HG03196 (cell line): ENCODE measurements around the gene SPG21.

Experiments used
- ATAC-seq: cut with Tn5 transposase; IDR thresholded peaks from one replicate; pipeline ENCODE4 v1.9.1; 2021; ENCODE audit not compliant: unreplicated experiment

Gene SPG21

DNA sequence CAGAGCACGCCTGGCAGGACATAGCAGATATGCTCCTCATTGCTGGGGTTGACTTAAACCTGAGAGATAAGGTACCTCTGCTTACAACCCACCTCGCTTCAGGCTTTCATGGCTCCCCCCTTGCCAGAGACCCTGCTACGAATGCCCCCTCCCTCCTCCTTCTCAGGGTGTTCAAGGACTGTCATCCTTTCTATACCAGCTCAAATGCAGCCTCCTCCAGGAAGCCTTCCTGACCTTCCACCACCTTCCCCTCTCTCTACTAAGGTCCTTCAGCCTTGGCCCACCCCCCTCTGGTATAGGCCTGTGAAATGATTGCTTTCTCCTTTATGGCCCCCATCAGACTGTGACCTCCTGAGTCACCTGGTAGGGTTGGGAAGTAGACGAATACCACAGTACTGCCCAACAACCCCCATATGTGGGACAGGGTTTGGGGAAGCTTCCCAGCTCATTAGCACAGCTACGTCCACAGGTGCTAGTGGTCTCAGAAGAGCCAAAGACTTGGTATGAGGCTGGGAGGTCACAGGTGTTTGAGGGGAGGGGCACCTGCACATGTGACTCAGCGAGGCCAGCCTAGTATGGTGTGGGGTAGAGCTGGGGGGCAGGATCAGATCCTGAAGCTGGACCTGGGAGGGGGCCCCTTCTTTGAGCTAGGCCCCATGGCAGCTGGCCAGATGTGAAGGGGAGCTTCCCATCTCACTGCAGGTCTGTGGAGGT, 46.0 kb downstream of the SPG21 start:
- no peak for ATAC-seq

DNA sequence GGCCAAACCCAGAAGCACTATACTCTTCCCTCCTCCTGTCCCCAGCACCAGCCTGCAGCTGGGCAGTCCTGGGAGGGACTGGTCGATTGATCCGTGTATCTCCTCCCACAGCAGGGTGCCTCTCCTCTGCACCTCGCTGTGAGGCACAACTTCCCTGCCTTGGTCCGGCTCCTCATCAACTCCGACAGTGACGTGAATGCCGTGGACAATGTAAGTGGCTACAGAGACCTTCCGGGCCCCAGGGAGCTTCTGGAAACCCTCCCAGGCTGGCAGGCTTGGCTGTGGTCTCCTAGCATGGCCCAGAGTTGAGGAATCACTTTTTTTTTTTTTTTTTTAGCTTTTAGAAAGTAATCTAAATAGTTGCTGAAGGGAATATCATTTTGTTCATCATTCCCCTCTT, 47.4 kb downstream of the SPG21 start:
- ATAC-seq: no peak

DNA sequence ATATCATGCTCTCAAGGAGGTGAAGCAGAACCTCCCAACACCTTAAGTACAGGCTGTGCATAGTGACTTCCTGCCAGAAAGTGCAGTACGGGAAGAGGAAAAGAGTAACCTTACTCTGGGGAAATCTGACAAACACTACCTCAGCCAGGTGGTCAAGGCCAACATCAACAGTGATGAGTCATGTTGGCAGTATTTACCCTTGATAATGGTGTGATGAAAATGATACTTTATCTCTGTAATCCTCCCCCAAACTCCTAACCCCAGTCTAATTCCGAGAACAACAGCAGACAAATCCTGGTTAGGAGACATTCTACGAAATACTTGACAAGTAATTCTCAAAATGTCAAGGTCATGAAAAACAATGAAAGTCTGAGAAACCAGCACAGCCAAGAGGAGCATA, 51.5 kb downstream of the SPG21 start:
- ATAC-seq: no peak

DNA sequence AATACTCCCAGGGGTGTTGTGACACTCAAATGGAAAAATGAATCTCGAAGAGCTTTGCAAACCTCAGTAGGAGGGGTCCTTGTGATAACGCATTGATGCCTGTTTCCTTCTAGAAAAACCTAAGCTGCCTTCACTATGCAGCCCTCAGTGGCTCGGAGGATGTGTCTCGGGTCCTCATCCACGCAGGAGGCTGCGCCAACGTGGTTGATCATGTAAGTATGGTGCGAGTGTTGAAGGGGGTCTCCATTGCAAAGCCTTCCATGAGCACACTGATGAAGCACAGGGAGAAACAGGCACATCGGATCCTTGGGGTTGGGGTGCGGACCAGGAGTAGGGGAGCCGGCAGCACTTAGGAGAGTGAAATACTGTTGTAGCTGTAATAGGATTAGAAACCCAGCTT, 55.7 kb downstream of the SPG21 start:
- ATAC-seq: no peak

DNA sequence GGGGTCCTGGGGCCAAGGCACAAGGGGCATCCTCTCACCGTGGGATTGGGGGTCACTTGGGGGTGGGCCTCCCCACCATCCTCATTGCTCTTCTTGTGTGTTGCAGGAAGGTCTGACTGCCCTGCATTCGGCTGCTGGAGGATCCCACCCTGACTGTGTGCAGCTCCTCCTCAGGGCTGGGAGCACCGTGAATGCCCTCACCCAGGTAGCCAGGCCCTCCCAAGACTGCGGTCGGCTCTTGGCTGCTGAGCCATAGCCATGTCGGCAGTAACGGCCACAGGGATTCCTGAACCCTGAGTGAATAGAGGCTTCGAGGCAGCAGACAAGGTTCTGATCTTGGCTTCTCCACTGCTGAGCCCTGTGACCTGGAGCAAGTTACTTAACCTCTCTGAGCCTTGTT, 58.3 kb downstream of the SPG21 start:
- ATAC-seq: no peak

DNA sequence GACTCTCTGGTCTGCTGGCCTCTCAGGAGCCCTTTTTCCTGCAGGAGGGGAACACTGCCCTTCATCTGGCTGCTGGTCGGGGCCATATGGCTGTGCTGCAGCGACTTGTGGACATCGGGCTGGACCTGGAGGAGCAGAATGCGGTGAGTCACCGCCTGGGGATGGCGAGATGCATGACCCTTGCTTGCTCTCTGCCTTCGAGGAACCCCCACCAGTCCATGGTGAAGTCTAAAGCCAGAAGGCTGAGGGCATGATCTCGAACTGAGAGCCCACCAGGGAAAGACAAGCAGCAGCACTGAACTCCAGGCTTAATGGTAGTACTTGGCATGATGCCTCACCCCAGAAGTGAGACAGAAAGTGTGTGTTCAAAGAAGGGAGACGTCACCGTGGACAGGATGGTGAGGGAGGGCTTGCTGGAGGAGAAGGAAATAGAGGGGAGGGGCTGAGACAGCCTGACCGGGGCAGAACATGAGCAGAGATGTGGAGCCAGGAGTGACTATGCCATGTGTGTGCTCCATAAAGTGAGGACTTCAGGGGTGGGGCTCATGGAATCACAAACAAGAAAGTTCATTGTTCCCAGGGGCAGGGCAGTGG, 58.8 kb downstream of the SPG21 start:
- ATAC-seq: no peak

DNA sequence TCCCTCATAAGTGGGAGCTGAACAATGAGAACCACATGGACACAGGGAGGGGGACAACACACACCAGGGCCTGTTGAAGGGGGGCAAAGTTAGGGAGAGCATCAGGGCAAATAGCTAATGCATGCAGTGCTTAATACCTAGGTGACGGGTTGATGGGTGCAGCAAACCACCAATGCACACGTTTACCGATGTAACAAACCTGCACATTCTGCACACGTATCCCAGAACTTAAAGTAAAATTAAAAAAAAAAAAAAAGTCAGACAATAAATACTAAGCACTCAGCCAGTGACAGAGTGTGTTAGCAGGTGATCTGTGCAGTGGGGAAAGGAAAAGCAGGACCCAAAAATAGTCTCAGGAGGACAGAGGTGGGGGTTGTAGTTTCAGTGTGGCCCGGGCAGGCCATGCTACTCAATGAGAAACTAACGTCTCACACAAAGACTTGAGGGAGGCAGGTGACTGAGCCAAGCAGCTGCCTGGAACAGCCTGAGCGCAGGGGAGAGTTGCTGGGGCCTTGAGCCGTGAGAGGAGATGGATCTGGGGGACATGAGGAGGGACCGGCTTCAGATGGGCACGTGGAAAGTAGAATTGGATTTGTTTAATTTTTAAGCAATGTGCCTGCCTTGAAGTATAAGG, 59.6 kb downstream of the SPG21 start:
- peak; percentile 64 for ATAC-seq

DNA sequence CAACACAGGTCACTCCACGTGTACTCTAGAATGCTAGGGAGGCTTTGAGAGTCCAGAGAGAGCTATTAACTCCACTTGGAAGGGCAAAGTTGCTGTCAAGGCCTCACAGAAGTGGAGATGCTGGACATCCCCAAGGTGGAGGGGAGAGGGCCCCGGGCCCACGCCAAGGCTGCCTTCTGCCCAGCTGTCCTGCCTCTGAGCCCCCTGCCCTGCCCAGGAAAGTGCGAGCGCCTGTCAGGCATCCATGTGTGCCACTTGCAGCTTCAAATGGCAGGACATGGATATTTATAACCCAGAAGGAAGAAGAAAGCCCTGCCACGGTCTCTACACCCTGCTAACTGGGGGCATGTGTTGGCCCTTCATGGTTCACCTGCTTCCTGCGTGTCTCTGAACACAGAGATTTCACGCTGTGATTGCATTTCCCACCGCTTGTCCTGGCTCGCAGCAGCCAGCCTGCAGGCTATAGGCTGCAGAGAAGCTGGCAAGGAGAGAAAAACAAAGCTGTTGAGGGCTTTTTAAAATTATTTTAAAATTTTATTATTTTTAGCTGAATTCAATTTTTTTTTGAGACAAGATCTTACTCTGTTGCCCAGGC, 61.0 kb downstream of the SPG21 start:
- no peak for ATAC-seq

DNA sequence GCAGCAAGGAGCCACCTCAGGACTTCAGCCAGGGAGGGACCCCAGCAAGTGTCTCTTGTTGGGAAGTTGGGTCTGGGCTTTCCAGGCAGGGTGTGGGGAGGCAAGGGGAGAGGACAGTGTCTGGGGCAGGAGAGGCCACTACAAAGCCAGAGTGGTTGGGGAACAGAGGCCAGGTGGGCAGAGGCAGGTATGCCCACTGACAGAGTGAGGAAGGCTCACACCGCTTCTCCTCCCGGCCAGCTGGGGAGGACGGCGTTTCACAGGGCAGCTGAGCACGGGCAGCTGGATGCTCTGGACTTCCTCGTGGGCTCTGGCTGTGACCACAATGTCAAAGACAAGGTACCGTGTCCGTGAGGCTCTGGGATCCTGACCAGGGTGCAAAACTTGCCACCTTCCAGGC, 63.1 kb downstream of the SPG21 start:
- ATAC-seq: no peak

DNA sequence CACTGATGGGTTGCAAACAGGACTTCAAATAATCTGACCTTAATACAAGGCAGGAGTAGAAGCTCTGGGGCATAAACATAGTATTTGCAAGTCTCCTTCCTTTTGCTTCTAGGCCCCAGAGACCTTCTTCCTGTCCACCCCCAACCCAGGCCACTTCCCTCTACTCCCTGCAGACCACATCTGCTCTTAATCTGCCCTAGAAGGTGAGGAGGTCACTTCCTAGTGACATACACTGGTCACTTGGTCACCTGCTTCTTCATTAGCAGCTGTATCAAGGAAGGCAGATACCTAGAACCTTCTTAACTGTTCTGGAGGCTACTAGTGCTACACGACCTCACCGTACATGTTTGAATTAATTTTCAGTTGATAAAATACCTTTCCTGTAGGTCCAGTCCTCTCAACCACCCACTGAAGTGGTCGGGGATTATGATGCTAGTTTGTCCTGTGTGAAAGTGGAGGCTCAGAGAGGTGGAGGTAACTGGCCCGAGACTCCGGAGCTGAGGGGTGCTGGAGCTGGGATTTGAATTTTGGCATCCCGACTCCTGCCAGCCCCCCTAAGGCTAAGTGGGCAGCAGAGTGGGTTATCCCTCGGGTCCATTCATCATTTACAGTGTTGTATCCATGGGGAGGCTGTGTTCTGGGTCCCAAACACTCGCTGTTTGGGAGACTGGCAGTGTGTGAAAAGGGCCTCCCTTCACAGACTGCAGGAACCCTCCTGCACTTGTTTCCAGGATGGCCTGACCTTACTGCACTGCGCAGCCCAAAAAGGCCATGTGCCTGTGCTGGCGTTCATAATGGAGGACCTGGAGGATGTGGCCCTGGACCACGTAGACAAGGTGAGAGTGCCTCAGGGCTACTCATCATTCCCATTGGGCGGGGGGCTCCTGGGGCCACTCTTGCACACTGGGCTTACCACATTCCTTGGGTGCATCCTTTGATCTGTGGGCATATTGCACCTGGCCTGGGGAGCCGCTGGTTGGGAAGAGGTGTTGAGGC, 64.1 kb downstream of the SPG21 start:
- no peak for ATAC-seq

DNA sequence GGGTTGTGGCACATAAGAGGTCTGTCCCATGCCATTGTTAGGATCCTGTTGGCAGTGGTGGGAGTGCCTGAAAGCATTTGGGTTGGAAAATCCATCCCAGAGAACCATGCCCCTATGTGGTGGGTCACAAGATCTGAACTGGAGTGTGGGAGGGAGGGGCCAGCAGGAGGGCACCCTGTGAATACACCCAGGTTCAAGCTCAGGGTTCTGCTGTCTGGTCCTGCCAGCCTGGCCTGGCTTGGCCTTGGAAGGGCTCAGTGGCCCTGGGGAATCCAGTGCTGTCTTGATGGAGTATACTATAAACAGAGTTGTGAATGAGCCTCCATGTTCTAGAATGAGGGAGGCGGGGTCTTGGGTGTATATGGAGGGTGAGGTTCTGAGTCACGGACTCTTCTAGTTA, 66.2 kb downstream of the SPG21 start:
- ATAC-seq: no peak

DNA sequence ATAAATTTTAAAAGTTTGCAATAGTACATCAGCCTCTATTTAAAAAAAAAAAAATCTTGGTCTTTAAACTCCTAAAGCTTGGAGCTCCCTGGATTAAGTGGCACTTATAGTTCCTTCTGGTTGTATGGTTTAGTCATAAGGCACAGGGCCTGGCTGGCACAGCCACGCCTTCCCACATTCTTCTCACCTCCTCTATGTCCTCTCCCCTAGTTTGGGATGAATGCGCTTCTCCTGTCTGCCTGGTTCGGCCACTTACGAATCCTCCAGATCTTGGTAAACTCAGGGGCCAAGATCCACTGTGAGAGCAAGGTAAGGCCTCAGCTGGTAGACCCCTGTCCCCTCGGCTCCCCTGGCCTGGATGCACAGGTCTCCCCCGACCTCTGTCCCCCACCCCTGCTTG, 68.0 kb downstream of the SPG21 start:
- no peak for ATAC-seq

DNA sequence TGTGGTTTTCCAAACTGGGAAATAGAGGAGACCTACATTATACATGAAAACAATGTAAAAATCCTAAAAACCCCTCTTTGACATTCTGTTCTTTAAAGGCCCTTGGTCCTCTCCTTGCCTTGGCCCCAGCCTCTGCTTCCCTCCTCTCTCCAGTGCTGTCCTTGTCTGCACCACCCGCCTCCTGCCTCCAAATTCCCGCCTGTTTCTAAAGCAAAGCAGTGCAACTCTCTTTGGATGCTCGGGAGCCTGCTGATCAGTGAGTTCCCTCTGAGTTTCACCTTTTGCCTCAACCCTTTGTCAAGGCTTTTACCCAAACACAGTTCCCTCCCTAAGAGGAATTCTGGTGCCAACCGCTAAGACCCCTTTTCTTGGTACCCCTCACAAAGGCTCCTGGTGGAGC, 70.0 kb downstream of the SPG21 start:
- no peak for ATAC-seq

DNA sequence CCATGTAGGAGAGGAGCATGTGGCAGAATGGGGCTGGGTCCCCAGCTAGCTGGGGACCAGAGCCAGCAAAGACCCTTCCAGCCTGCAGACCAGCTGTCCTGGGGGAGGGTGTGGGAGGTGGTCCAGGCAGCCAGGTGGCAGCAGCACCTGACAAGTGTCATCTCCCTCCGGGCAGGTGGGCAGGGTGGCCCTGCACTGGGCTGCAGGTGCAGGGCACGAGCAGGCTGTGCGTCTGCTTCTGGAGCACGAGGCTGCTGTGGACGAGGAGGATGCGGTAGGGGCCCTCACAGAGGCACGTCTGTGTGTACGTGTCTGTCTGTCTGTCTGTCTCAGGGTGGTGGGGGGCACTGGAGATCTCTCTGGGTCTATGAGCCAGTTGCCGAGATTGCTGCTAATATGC, 72.5 kb downstream of the SPG21 start:
- ATAC-seq: no peak

DNA sequence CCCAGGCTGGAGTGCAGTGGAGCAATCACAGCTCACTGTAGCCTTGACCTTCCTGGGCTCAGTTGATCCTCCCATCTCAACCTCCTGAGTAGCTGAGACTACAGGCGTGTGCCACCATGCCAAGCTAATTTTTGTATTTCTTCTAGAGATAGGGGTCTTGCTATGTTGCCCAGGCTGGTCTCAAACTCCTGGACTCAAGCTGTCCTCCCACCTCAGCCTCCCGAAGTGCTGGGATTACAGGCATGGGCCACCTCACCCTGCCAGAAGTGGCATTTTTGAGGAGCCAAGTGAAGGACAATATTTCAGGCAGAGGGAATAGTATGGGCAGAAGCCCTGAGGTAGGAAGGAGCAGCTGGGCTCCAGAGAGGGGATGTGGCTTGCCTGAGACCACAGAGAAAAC, 73.3 kb downstream of the SPG21 start:
- ATAC-seq: no peak

DNA sequence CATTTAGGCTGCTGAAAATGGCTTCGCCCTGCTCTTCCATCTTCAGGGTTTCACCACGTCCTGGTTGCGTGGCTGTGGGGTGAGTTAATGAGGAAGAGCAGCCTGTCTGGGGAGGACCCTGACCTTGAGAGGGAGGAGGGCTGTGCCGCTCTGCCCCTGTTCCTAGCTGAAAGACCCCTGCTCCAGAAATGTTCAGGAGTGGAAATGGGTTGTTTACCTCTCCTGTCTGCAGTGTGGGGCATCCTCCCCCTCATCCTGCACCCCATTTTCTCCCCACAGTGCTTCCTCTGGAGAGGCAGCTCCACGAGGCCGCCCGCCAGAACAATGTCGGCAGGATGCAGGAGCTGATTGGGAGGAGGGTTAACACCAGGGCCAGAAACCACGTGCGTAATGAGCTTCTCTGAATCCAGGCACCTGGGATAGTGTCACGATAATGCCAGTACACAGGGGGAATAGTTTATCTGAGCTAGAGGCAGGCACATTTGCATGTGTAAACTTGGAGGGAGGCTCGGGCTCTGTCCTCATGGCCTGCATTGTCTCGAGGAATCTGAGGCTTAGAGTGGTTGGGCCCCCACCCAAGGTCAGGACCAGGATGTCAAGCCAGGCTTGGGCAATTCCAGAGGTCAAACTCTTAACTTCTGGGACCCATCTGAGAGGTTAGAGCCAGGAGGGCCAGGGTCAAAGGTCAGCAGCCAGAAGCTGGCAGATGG, 74.0 kb downstream of the SPG21 start:
- ATAC-seq: no peak
